GM19351 (cell line): ENCODE measurements around the gene SKOR2.
"Not testable (repeated sequence)": the region's sequence is repeated elsewhere in the genome, so short reads cannot be mapped to it uniquely, and the experiment has no call there.

Experiments used
- ATAC-seq: cut with Tn5 transposase; IDR thresholded peaks from one replicate; pipeline ENCODE4 v1.9.1; 2021; ENCODE audit warnings: mild to moderate bottlenecking, moderate library complexity; ENCODE audit not compliant: unreplicated experiment

The SKOR2 gene

GRCh38 chr18:47204908-47205522, 46.4 kb downstream of the SKOR2 start:
- peak; percentile 39 for ATAC-seq

GRCh38 chr18:47203626-47204464, 47.6 kb downstream of the SKOR2 start:
- no peak for ATAC-seq

DNA sequence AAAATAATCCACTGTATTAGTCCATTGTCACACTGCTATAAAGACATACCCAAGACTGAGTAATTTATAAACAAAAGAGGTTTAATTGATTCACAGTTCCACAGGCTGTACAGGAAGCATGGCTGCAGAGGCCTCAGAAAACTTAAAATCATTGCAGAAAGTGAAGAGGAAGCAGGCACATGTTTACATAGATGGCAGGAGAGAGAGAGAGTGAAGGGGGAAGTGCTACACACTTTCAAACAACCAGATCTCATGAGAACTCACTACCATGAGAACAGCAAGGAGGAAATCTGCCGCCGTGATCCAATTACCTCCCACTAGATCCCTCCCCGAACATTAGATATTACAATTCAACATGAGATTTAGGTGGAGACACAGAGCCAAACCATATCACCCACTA, 55.5 kb downstream of the SKOR2 start:
- ATAC-seq, result not testable (repeated sequence)

DNA sequence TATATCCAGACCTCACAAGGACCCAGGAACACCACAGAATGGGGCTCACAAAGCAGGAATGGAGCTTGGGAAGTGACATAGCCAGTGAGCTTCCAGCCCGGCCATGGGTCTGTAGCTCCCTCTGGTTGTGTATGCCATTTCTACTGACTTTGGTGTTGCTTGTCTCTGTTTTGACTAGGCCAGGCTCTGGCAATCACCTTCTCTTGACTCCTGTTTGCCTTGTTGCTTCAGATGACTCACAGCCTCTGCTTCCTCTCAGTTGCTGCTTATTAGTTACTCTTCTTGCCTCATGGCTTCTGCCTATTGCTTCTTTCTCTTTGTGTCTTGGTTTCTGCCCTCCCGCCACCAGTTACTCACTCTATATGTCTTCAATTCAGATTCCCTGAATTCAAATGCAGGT, 59.5 kb downstream of the SKOR2 start:
- ATAC-seq, result no peak

DNA sequence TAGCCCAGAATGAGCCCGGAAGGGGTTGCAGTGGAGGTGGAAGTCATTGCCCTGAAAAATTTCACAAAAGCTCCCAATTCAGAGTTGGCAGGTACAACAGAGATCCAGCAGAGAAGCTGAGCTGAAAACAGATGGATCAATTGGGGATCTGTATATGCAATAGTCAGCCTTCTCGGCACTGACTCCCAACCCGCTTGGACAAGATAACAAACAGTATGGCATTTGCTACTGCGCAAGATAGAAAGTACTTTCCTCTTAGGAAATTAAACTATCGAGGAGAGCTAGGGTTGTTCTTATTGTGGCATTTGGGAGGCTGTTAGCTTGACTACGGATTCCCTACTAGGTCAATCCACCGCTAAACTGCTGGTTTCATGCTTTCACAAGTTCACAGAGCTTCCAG, 63.7 kb downstream of the SKOR2 start:
- ATAC-seq, result no peak

DNA sequence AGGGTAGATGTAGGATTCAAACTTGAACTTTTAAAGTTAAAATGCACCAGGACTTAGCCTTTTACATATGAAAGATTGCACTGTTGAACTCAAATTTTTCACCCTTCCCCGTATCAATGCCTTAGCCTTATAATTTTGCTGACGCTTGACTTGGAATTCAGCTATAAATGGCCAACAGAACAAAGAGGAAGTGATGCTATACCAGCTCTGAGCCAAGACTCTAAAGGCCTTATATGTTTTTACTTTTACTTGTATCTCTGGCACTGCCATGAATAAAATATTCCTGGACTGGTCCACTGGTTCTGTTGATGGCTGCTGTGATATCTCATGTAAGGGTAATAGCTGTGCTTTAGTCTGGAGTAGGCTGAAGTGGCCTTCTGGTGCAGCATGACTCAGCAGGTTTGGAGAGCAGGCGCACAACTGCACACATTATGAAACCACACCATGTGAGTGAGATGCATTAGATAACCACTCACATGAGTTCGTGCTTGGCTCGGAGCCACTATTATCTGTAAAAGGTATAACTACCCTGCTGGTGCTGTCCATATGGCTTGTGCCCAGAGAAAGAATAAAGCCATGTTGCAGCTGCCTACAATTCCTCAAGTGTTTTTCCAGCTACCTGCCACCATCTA, 66.9 kb downstream of the SKOR2 start:
- no peak for ATAC-seq

GRCh38 chr18:47182156-47182555, 69.3 kb downstream of the SKOR2 start:
- not testable (repeated sequence) for ATAC-seq

DNA sequence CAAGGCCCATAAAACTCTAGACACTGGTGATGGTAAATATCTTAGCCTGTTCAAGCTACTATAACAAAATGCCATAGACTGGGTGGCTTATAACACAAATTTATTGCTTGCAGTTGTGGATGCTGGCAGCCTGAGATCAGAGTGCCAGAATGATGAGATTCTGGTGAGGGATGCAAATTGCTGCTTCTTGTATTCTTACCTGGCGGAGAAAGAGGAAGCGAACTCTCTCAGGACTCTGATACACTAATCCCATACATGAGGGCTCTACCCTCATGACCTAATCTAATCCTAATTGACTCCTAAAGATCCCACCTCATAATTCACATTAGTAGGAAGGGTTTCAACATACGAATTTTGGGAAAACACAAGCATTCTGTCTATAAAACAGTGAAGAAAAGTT, 70.7 kb downstream of the SKOR2 start:
- no peak for ATAC-seq

- no peak for ATAC-seq
Measured at GRCh38 chr18:47179520-47179919, 71.9 kb downstream of the SKOR2 start.

DNA sequence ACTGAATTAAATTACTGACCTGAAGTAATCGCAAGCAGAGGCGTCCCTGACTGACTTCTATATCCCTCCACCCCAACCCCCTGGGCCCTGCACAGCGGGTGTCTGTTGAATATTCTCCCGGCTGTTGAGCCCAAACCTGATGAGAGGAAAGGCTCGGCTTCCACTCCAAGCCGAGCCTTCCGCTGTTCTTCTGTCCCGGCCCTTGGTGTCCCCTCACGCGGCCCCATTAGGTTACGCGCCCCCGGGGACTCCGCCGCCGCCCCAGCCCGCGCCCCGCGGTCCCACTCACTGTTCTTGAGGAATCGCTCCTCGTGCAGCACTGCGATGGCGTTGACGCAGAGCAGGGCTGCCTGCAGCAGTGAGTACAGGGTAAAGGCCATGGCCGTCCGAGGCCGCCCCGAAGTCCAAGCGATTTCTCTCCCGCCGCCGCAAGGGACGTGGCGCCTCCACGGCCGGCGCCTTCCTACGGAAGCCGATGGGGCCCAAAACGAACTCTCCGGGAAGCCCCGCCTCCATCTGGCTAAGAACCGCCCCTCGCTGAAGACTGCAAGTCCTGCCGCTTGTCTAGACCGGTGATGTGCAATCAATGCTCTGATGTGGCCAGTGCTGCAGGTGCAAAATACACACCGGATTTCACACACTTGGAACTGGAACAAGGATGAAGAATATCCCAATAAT, 75.4 kb downstream of the SKOR2 start, which contains the start of gene IER3IP1:
Gene IER3IP1, minus strand, starts transcription at position 467 of the 678 bp plus-strand sequence. Its CDS starts 87 bp downstream, at position 380.
- peak; percentile 83 for ATAC-seq

DNA sequence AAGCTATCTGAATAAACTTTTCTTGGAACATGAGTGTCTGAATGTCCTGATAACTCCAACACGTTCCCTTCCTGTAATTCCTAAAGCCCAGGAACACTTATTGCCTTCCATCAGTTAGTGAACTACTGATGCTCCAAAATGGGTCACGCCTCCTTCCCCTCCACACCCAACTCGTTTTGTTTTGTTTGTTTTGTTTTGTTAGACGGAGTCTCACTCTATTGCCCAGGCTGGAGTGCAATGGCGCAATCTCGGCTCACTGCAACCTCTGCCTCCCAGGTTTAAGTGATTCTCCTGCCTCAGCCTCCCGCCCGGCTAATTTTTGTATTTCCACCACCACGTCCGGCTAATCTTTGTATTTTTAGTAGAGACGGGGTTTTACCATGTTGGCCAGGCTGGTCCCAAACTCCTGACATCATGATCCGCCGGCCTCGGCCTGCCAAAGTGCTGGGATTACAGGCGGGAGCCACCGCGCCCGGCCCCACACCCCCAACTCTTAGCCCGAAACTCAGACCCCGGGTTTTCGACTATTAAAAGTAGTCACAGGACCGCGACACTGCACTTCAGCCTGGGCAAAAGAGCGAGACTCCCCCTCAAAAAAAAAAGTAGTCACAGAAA, 76.1 kb downstream of the SKOR2 start:
- peak; percentile 17 for ATAC-seq

DNA sequence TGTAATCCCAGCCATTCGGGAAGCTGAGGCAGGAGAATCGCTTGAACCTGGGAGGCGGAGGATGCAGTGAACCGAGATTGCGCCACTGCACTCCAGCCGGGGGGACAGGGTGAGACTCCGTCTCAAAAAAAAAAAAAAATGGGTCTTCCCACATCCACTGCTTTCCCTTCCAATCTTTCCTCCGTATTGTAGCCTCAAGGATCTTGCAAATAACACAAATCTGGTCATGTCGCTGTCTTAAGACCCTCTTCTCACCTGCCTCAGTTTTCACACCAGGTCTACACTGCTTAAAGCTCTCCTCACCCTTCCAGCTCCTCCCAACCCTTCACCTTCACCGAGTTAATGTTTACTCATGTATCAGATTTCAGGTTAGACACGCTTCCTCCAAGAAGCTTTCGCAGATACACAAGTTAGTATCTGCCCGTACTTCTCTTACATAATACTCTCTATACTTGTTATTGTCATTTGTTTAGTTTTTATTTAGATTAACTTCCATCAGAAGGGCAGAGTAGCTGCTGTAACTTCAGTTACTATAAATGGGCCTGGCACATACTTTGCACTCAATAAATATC, 76.8 kb downstream of the SKOR2 start:
- ATAC-seq, result no peak

- no peak for ATAC-seq
Measured at GRCh38 chr18:47172476-47172875, 79.0 kb downstream of the SKOR2 start.

DNA sequence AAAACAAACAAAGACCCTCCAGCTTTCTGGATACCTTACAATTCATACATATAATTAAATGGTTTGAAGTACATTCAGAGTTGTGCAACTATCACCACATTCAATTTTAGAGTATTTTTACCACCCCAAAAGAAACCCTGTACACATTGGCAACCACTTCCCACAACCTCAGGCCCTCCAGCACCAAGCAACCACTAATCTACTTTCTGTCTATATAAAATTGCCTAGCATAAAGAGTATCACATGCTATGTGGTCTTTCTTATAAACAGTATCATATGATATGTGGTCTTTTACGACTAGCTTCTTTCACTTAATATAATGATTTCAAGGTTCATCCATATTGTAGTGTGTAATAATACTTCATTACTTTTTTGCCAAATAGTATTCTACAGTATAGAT, 82.5 kb downstream of the SKOR2 start:
- no peak for ATAC-seq

DNA sequence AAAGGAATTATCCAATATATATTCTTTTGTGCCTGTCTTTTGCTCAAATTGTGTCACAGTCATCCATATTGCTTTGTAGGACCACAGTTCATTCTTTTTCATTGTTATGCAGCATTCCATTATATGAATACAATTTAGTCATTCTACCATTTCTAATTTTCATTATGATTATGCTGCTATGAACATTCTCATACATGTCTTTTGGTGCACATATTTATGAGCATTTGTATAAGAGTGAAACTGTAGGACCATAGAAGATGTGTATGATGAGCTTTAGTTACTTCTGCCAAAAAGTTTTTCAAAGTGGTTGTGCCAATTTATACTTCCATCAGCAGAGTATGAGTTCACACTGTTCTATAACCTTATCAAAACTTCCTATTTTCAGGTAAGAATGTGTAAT, 83.0 kb downstream of the SKOR2 start:
- no peak for ATAC-seq

- no peak for ATAC-seq
Measured at GRCh38 chr18:47166294-47166693, 85.2 kb downstream of the SKOR2 start.

GRCh38 chr18:47163241-47163640, 88.2 kb downstream of the SKOR2 start:
- peak; percentile 89 for ATAC-seq

DNA sequence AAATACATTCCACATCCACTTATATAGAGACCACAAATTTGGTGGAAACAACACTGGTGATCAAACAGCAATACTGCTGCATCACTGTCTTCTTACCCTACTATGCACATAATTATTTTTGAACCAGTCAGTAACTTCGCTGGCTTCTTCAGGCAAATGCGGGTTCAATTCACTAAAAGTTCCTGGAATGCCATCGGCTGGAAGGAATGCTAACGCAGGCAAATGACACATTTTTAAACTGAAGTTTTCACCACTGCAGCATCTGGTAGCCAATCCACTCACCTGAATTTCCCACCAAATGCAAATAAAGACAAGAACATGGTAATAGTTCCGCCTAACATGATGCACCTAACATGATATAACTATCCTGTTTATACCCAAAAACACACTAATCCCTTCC, 91.2 kb downstream of the SKOR2 start:
- ATAC-seq, result no peak

GRCh38 chr18:47158404-47158803, 93.1 kb downstream of the SKOR2 start:
- not testable (repeated sequence) for ATAC-seq
